HepG2 (cell line): ENCODE data around the gene ZSCAN21. TPM values are rescaled to one million over a fixed set of nuclear protein-coding genes. Genes with fewer than 3 reads are reported as not detected.

Experiments used
- CENPT ChIP-seq: sonication (generic); formaldehyde crosslinking; IDR thresholded peaks from 2 replicates; pipeline ENCODE4 v1.8.0; 2022; ENCODE audit warnings: low read depth, mild to moderate bottlenecking, moderate library complexity, missing genetic modification reagents
- EED ChIP-seq: sonication (generic); formaldehyde crosslinking; IDR thresholded peaks from 2 replicates; pipeline ENCODE4 v1.5.0; 2020; ENCODE audit warnings: mild to moderate bottlenecking, missing genetic modification reagents
- GMEB2 ChIP-seq: IDR thresholded peaks from 2 replicates; pipeline ENCODE4 v1.6.1; 2016; ENCODE audit warnings: missing biosample characterization, missing genetic modification reagents, low read depth
- GTF2F1 ChIP-seq: fragments of 150-350 bp; IDR thresholded peaks from 2 replicates; pipeline ENCODE4 v1.6.1; 2014; ENCODE audit warnings: low read length
- MAX ChIP-seq: IDR thresholded peaks from 2 replicates; pipeline ENCODE4 v1.6.1; 2012; ENCODE audit warnings: inconsistent platforms
- NONO ChIP-seq, 2 experiments: fragments of 450-650 bp in 1 of 2; sonication (generic) in 1 of 2; formaldehyde crosslinking in 1 of 2; IDR thresholded peaks in 1 of 2; conservative IDR thresholded peaks in 1 of 2; 2 replicates each; pipeline versions ENCODE4 v1.6.1 to v1.8.0; 2017 to 2022; ENCODE audit warnings: mild to moderate bottlenecking in 1 of 2, missing genetic modification reagents in 1 of 2, moderate library complexity in 1 of 2
- PATZ1 ChIP-seq: sonication (generic); formaldehyde crosslinking; IDR thresholded peaks from 2 replicates; pipeline ENCODE4 v1.4.0; 2020; ENCODE audit warnings: missing genetic modification reagents
- POLR2A ChIP-seq, 2 experiments: IDR thresholded peaks; 2 replicates each; pipeline ENCODE4 v1.6.1; 2011; ENCODE audit warnings: low read depth in 2 of 2, low read length in 2 of 2, mild to moderate bottlenecking in 1 of 2, moderate library complexity in 1 of 2; ENCODE audit not compliant: insufficient read depth in 1 of 2
- PRDM10 ChIP-seq: sonication (generic); formaldehyde crosslinking; IDR thresholded peaks from 2 replicates; pipeline ENCODE4 v1.4.0; 2020; ENCODE audit warnings: low read depth, missing genetic modification reagents
- RELA ChIP-seq: sonication (generic); formaldehyde crosslinking; IDR thresholded peaks from 2 replicates; pipeline ENCODE4 v1.4.0; 2020; ENCODE audit warnings: missing genetic modification reagents
- RFXANK ChIP-seq: IDR thresholded peaks from 2 replicates; pipeline ENCODE4 v1.6.1; 2016
- TMF1 ChIP-seq: sonication (generic); formaldehyde crosslinking; IDR thresholded peaks from 2 replicates; pipeline ENCODE4 v1.8.1; 2022; ENCODE audit warnings: low read depth, missing genetic modification reagents
- ZHX2 ChIP-seq, 2 experiments: sonication (generic) in 1 of 2; formaldehyde crosslinking in 1 of 2; IDR thresholded peaks; 2 replicates each; pipeline versions ENCODE4 v1.6.1 to v1.9.0; 2014 to 2022; ENCODE audit warnings: antibody characterized with exemption in 1 of 2, borderline replicate concordance in 1 of 2, inconsistent platforms in 1 of 2, low read depth in 1 of 2, missing genetic modification reagents in 1 of 2
- ZNF232 ChIP-seq: sonication (generic); formaldehyde crosslinking; IDR thresholded peaks from 2 replicates; pipeline ENCODE4 v1.4.0; 2020; ENCODE audit warnings: missing genetic modification reagents, borderline replicate concordance
- ZNF274 ChIP-seq: sonication (generic); formaldehyde crosslinking; IDR thresholded peaks from 2 replicates; pipeline ENCODE4 v1.5.1; 2020; ENCODE audit warnings: mild to moderate bottlenecking, missing genetic modification reagents
- ZNF446 ChIP-seq: sonication (generic); formaldehyde crosslinking; IDR thresholded peaks from 2 replicates; pipeline ENCODE4 v1.5.0; 2020; ENCODE audit warnings: mild to moderate bottlenecking, missing genetic modification reagents
- ZNF761 ChIP-seq: sonication (generic); formaldehyde crosslinking; conservative IDR thresholded peaks from 2 replicates; pipeline ENCODE4 v1.4.0; 2020; ENCODE audit warnings: mild to moderate bottlenecking, missing genetic modification reagents
- polyA plus RNA-seq, 8 experiments: library from polyadenylated mRNA; depleted of rRNA in 3 of 8; stranded (reverse) in 7 of 8; unstranded in 1 of 8; fragments of >200 nt; fragmentation: Illumina TruSeq in 4 of 8; extraction: Trizol in 4 of 8; gene quantifications; 2 replicates each; pipeline versions ENCODE4 v1.2.1 to v1.2.3, GENCODE V29; 2011 to 2016; ENCODE audit warnings: low read depth in 4 of 8, missing spikeins in 1 of 8, mixed read lengths in 1 of 8; ENCODE audit not compliant: insufficient read depth in 1 of 8
- total RNA-seq, 5 experiments: library from RNA; depleted of rRNA; stranded (reverse); fragments of >200 nt; fragmentation: Illumina TruSeq; extraction: Trizol; gene quantifications; 2 replicates each; pipeline ENCODE4 v1.2.3, GENCODE V29; 2016; ENCODE audit warnings: low read depth in 1 of 5

The ZSCAN21 gene
- total and polyA plus RNA-seq, 2 of the 13 experiments (the other 11 are each of a cell fraction or from before 2014, with no cell fraction given): 7.0 to 10.0 TPM

GRCh38 chr7:100017300-100017699 is 32.3 kb upstream of the ZSCAN21 start (continued):
- TF ChIP-seq ZHX2 (IDR thresholded peaks at IDR 0.05; ENCODE audit: low read depth) (no peak), ZHX2 (CRISPR knock-in tag; IDR thresholded peaks at IDR 0.05; ENCODE audit: borderline replicate concordance) (no peak), ZNF446 (CRISPR knock-in tag) (no peak), RELA (CRISPR knock-in tag) (no peak), GTF2F1 (no peak), GMEB2 (no peak), MAX (no peak), PATZ1 (CRISPR knock-in tag) (no peak), NONO (IDR thresholded peaks at IDR 0.05) (no peak), NONO (CRISPR knock-in tag; conservative IDR thresholded peaks at IDR 0.05) (no peak), EED (CRISPR knock-in tag) (no peak), PRDM10 (CRISPR knock-in tag) (no peak), RFXANK (CRISPR knock-in tag) (no peak), ZNF232 (CRISPR knock-in tag) (peak; percentile 73; the same call in 1 of the 2 replicates), ZNF761 (no peak), TMF1 (no peak), ZNF274 (CRISPR knock-in tag) (no peak), POLR2A (IDR thresholded peaks at IDR 0.05; ENCODE audit: insufficient read depth in 1 of 2, low read depth in 2 of 2, low read length in 2 of 2) (peak in 1 of 2 experiments; percentile 41; a peak in 2 of 4 replicates), CENPT (no peak)
